ENCODE data around the gene JPH3. TPM values are rescaled to one million over a fixed set of nuclear protein-coding genes. Genes with fewer than 3 reads are reported as not detected.
A peak's percentile ranks its signal among the peaks of the same experiment; 100 is the strongest.

Gene JPH3
- total RNA-seq, 1 donor from 2014 or later: not detected

DNA sequence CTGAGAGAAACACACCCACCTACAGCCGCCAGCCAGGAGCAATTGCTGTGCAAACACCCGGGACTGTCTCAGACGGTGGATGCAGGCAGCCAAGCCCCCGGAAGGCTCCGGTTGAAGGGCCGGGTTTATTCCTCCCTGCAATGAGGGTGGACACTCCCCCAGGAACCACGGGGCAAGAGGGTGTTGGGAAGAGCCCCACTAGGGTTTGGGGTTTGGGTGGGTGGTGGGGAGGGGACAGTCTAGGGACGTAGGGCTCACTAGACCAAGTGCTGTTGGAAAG, 19.2 kb downstream of the JPH3 start:
- no peaks in the 10 kb centered on the region for H3K36me3 ChIP-seq (ENCODE audit: control insufficient read depth, insufficient read depth, low read length)
- H3K4me3 ChIP-seq (ENCODE audit: low read depth, low read length): no peak overlapping the region
- TF ChIP-seq CTCF (IDR thresholded peaks at IDR 0.05; ENCODE audit: insufficient read depth, low read length, severe bottlenecking): no peak
- no peak for DNase-seq (ENCODE audit: low read depth)
- FAIRE-seq: no peak
- H3K27me3 ChIP-seq (ENCODE audit: control insufficient read depth, insufficient read depth, low read length): no peaks in the 10 kb centered on the region

DNA sequence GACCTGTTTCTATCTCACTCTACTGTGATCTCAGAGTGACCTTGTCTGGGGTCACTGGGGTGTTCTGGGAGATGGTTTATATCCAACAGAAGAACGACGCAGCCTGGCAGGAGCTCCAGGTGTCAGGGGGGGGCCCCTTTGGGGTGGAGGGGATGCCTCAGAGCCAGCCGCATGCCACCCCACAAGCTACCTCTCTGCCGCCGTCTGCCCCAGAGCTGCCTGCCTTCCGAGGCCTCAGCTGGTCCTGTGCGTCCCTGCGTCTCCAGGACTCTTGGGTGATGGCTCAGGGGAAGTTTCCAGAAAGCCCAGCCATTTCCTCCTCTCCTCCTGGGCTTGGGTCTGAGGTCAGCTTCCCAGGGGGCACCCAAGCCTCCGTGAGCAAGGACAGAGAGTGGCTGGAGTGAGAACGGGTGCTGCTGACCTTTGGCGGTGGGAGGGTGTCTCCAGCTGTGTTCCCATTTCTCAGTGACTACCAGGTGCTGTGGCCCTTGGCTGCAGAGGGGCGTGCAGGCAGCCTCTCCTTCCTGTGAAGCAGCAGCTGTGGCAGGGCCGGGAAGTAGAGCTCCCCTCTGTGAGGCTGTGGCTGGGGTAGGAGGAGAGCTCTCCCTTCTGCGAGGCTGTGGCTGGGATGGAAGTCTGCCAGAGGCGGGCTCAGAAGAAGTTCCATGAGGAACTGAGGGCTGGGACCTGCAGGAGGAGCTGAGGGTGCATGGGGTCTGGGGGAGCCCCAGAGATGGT, 19.8 kb downstream of the JPH3 start:
- no peaks in the 10 kb centered on the region for H3K27me3 ChIP-seq (ENCODE audit: control insufficient read depth, insufficient read depth, low read length)
- no peak for TF ChIP-seq CTCF (IDR thresholded peaks at IDR 0.05; ENCODE audit: insufficient read depth, low read length, severe bottlenecking)
- FAIRE-seq (no peak), DNase-seq (ENCODE audit: low read depth) (no peak)
- H3K36me3 ChIP-seq (ENCODE audit: control insufficient read depth, insufficient read depth, low read length): no peaks in the 10 kb centered on the region
- no peak overlapping the region for H3K4me3 ChIP-seq (ENCODE audit: low read depth, low read length)

DNA sequence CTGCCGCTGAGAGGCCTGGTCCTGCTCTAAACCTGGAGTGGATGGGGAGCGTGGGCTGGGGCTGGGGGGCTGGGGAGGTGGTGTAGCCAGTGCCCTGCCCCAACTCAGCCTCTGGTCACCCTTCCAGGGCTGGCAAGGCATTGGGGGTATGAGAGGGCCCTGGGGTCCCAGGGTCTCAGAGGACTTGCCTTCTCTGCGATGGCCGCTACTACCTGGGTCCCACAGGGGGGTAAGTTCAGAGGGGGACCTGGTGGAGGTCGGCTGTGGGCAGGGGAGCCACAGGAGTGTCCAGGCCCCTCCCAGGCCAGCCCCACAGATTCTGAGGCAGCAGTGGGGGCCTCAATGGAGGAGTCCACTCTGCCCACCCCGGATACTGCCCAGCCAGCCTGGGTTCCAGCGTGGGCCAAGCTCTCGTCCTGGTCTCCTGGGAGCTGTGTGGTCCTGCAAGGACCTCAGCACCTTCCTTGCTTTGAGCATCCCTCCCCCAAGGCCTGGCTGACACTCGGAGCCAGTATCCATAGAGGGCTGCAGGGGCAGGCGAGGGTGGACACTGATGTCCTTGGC, 20.5 kb downstream of the JPH3 start:
- Histone ChIP-seq H3K36me3 (ENCODE audit: control insufficient read depth, insufficient read depth, low read length) (no peaks in the 10 kb centered on the region), H3K27me3 (ENCODE audit: control insufficient read depth, insufficient read depth, low read length) (no peaks in the 10 kb centered on the region), H3K4me3 (ENCODE audit: low read depth, low read length) (no peak overlapping the region)
- DNase-seq (ENCODE audit: low read depth): no peak
- no peak for FAIRE-seq
- no peak for TF ChIP-seq CTCF (IDR thresholded peaks at IDR 0.05; ENCODE audit: insufficient read depth, low read length, severe bottlenecking)

DNA sequence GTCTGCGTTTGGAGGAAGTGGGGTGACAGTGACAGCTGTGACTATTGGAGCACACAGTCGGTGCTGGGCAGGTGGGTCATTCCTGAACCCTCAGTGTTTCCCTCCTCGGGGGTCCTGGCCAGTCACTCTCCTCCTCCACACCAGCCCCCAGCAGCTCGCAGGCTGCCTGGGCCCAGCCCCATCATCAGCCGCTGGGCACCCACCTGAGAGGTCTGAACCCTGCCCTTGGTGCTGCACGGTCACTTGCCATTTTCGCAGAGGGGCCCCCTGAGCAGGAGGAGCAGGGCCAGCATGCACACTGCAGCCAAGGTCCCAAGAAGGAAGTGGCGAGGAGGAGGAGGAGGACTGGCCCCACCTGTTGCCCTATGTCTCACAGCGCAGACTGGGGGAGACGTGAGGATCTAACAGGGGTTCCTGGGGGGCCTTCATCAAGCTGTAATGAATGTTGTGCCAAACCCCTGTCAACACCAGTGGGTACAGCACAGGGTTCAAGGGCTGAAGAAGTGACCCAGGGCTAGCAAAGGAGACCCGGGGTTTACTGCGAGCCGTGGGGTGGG, 23.0 kb downstream of the JPH3 start:
- no peak overlapping the region for H3K4me3 ChIP-seq (ENCODE audit: low read depth, low read length)
- DNase-seq (ENCODE audit: low read depth): no peak
- no peak for TF ChIP-seq CTCF (IDR thresholded peaks at IDR 0.05; ENCODE audit: insufficient read depth, low read length, severe bottlenecking)
- FAIRE-seq: no peak
- H3K27me3 ChIP-seq (ENCODE audit: control insufficient read depth, insufficient read depth, low read length): peaks cover 1% of the 10 kb centered on the region
- no peaks in the 10 kb centered on the region for H3K36me3 ChIP-seq (ENCODE audit: control insufficient read depth, insufficient read depth, low read length)

- Histone ChIP-seq H3K36me3 (ENCODE audit: control insufficient read depth, insufficient read depth, low read length) (no peaks in the 10 kb centered on the region), H3K27me3 (ENCODE audit: control insufficient read depth, insufficient read depth, low read length) (peaks cover 1% of the 10 kb centered on the region), H3K4me3 (ENCODE audit: low read depth, low read length) (no peak overlapping the region)
- TF ChIP-seq CTCF (IDR thresholded peaks at IDR 0.05; ENCODE audit: insufficient read depth, low read length, severe bottlenecking): no peak
- FAIRE-seq (no peak), DNase-seq (ENCODE audit: low read depth) (peak; percentile 24)
Observed at GRCh38 chr16:87626401-87626800, 24.1 kb downstream of the JPH3 start.

Data from bronchial epithelial cell (primary cell).